Panc1 (cell line): ENCODE results near the gene YBX1. TPM values are rescaled to one million over a fixed set of nuclear protein-coding genes. Genes with fewer than 3 reads are reported as not detected.
"Not testable (repeated sequence)": the region's sequence is repeated elsewhere in the genome, so short reads cannot be mapped to it uniquely, and the experiment has no call there.

ENCODE experiments used
- ATAC-seq: fragments of 200-7000 bp; cut with Tn5 transposase; 2 replicates; pipeline ENCODE4 v1.9.1; 2020; ENCODE audit warnings: mild to moderate bottlenecking, moderate library complexity
- BruUV-seq: library from RNA; stranded (reverse); fragments of 400-500 nt; replicated peaks from 2 replicates; lab custom pipeline; 2021; lab: Mats Ljungman, UMichigan
- CTCF ChIA-PET: fragments of 300-600 bp; sonication (Branson Sonifier 250); formaldehyde crosslinking; loops from one replicate; lab custom pipeline; 2022; ENCODE audit warnings: antibody characterized with exemption; lab: Charles Lee
- POLR2A ChIA-PET: fragments of 300-600 bp; sonication (Branson Sonifier 250); formaldehyde crosslinking; loops from one replicate; lab custom pipeline; 2022; ENCODE audit warnings: antibody characterized with exemption; lab: Charles Lee
- DNase-seq: peaks from one replicate; pipeline ENCODE4 v3.0.0-alpha.2; 2010; ENCODE audit warnings: low read depth, low spot score
- H3K27ac ChIP-seq: 2 replicates; pipeline ENCODE4 v1.5.1; 2011; ENCODE audit warnings: mild to moderate bottlenecking, low read length, inconsistent platforms
- H3K27me3 ChIP-seq: fragments of 200-500 bp; sonication (Bioruptor generic); 2 replicates; pipeline ENCODE4 v1.6.0; 2014; ENCODE audit warnings: low read length, inconsistent platforms; ENCODE audit not compliant: control insufficient read depth, insufficient read depth
- H3K36me3 ChIP-seq: fragments of 200-500 bp; sonication (Bioruptor generic); 2 replicates; pipeline ENCODE4 v1.5.1; 2014; ENCODE audit warnings: inconsistent platforms, mild to moderate bottlenecking, low read length, moderate library complexity; ENCODE audit not compliant: control insufficient read depth, insufficient read depth
- H3K4me1 ChIP-seq: 2 replicates; pipeline ENCODE4 v1.5.1; 2011; ENCODE audit warnings: inconsistent platforms, mild to moderate bottlenecking, low read length, moderate library complexity; ENCODE audit not compliant: control insufficient read depth, insufficient read depth
- H3K4me3 ChIP-seq, 2 experiments: 2 replicates each; pipeline ENCODE4 v1.5.1; 2011 to 2012; ENCODE audit warnings: low read depth in 2 of 2, low read length in 2 of 2, mild to moderate bottlenecking in 2 of 2, inconsistent platforms in 1 of 2, moderate library complexity in 1 of 2
- H3K9me3 ChIP-seq: fragments of 200-500 bp; sonication (Bioruptor generic); 2 replicates; pipeline ENCODE4 v1.5.1; 2014; ENCODE audit warnings: low read depth, mild to moderate bottlenecking, inconsistent platforms, low read length, moderate library complexity; ENCODE audit not compliant: control insufficient read depth, insufficient read depth
- POLR2AphosphoS5 ChIP-seq: IDR thresholded peaks from 2 replicates; pipeline ENCODE4 v1.6.1; 2012; ENCODE audit warnings: mild to moderate bottlenecking, low read depth, low read length, moderate library complexity
- SIN3A ChIP-seq: IDR thresholded peaks from 2 replicates; pipeline ENCODE4 v1.6.1; 2012; ENCODE audit warnings: low read depth, mild to moderate bottlenecking, low read length, moderate library complexity, borderline replicate concordance; ENCODE audit not compliant: insufficient read depth
- TCF7L2 ChIP-seq: IDR thresholded peaks from 2 replicates; pipeline ENCODE4 v1.6.1; 2011; ENCODE audit warnings: mild to moderate bottlenecking, low read depth, low read length, inconsistent platforms
- in situ Hi-C: cut with HindIII; loops from 2 replicates; pipeline ENCODE4 v1.10.0; 2016; ENCODE audit warnings: low sequenced_read_pairs, low pct_unique_long_range_greater_than_20kb
- intact Hi-C: fragments of 100-400 bp; cut with micrococcal nuclease; formaldehyde crosslinking; loops from one replicate; pipeline ENCODE4 v1.10.0; 2022; ENCODE audit not compliant: unreplicated experiment
- total RNA-seq: library from RNA; stranded (reverse); gene quantifications from one replicate; pipeline ENCODE4 v1.2.1, GENCODE V29; 2021; ENCODE audit not compliant: unreplicated experiment
- TF ChIP-seq, protein P1 (sequence below), 2 experiments: IDR thresholded peaks; 2 replicates each; pipeline ENCODE4 v1.6.1; 2011 to 2012; ENCODE audit warnings: low read depth in 2 of 2, control low read depth in 1 of 2, low read length in 1 of 2, mild to moderate bottlenecking in 1 of 2, moderate library complexity in 1 of 2; ENCODE audit not compliant: insufficient read depth in 1 of 2
- TF ChIP-seq, protein P2 (sequence below): fragments of 450-650 bp; IDR thresholded peaks from 2 replicates; pipeline ENCODE4 v1.5.1; 2017; ENCODE audit warnings: mild to moderate bottlenecking

YBX1 gene
- total RNA-seq, 1 experiment from 2014 or later: 908 TPM

DNA sequence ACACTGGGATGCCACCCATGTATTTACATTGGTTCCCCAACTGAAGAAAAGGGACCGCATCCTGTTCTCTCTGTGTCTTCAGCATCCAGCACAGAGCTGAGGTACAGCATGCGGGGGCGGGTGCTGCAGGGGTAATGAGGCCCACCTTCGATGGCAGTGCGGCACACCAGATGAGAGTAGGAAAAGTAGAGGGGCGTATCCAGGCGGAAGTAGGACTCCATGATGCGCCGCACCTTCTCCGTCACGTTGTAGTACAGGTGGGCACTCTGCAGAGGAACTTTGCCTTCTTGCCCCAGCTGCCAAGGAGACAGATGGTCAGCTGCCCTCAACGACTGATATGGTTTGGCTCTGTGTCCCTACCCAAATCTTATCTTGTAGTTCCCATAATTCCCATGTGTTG is 67.8 kb downstream of the YBX1 start:
- intact Hi-C loops (no loop called here), in situ Hi-C loops (no loop called here)
- ChIA-PET POLR2A (no interaction called here), CTCF (no interaction called here)
- Histone ChIP-seq H3K27me3 (no peaks in the 10 kb centered on the region), H3K27ac (no peak overlapping the region), H3K4me1 (no peaks in the 10 kb centered on the region), H3K4me3 (no peak overlapping the region), H3K36me3 (peaks cover 13% of the 10 kb centered on the region), H3K9me3 (no peaks in the 10 kb centered on the region)
- DNase-seq (no peak), ATAC-seq (no peak)
- TF ChIP-seq, protein P1, sequence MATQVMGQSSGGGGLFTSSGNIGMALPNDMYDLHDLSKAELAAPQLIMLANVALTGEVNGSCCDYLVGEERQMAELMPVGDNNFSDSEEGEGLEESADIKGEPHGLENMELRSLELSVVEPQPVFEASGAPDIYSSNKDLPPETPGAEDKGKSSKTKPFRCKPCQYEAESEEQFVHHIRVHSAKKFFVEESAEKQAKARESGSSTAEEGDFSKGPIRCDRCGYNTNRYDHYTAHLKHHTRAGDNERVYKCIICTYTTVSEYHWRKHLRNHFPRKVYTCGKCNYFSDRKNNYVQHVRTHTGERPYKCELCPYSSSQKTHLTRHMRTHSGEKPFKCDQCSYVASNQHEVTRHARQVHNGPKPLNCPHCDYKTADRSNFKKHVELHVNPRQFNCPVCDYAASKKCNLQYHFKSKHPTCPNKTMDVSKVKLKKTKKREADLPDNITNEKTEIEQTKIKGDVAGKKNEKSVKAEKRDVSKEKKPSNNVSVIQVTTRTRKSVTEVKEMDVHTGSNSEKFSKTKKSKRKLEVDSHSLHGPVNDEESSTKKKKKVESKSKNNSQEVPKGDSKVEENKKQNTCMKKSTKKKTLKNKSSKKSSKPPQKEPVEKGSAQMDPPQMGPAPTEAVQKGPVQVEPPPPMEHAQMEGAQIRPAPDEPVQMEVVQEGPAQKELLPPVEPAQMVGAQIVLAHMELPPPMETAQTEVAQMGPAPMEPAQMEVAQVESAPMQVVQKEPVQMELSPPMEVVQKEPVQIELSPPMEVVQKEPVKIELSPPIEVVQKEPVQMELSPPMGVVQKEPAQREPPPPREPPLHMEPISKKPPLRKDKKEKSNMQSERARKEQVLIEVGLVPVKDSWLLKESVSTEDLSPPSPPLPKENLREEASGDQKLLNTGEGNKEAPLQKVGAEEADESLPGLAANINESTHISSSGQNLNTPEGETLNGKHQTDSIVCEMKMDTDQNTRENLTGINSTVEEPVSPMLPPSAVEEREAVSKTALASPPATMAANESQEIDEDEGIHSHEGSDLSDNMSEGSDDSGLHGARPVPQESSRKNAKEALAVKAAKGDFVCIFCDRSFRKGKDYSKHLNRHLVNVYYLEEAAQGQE (IDR thresholded peaks at IDR 0.05; ENCODE audit: insufficient read depth in 1 of 2, low read depth in 2 of 2, low read length in 1 of 2): no peak
- TF ChIP-seq, protein P2, sequence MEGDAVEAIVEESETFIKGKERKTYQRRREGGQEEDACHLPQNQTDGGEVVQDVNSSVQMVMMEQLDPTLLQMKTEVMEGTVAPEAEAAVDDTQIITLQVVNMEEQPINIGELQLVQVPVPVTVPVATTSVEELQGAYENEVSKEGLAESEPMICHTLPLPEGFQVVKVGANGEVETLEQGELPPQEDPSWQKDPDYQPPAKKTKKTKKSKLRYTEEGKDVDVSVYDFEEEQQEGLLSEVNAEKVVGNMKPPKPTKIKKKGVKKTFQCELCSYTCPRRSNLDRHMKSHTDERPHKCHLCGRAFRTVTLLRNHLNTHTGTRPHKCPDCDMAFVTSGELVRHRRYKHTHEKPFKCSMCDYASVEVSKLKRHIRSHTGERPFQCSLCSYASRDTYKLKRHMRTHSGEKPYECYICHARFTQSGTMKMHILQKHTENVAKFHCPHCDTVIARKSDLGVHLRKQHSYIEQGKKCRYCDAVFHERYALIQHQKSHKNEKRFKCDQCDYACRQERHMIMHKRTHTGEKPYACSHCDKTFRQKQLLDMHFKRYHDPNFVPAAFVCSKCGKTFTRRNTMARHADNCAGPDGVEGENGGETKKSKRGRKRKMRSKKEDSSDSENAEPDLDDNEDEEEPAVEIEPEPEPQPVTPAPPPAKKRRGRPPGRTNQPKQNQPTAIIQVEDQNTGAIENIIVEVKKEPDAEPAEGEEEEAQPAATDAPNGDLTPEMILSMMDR: no peak
- TF ChIP-seq SIN3A (no peak), TCF7L2 (no peak), POLR2AphosphoS5 (no peak)
- no TSS peak for BruUV-seq

DNA sequence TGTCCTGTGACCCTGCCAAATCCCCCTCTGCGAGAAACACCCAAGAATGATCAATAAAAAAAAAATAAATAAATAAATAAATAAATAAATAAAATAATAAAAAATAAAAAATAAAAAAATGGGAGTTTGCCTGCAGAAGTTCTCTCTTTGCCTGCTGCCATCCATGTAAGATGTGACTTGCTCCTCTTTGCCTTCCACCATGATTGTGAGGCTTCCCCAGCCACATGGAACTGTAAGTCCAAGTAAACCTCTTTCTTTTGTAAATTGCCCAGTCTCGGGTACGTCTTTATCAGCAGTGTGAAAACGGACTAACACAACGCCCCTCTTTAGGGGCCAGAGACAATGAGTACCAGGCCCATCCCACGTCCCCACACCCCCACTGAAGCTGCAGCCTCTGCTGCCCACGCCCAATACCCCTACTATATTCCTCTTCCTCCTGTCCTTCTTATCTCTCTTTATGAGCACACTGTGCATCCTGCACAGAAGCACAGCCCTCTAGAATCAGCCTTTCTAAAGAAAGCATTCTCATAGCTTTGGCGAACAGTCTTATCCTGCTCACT is 69.4 kb downstream of the YBX1 start:
- BruUV-seq, H3K4me3 ChIP-seq, in situ Hi-C loops, intact Hi-C loops, H3K27me3 ChIP-seq, ATAC-seq, H3K9me3 ChIP-seq, DNase-seq, H3K27ac ChIP-seq, H3K4me1 ChIP-seq: not testable (repeated sequence)
- ChIA-PET POLR2A (interaction anchor here (0.6 kb wide), 1 partner anchor 289 kb away, joined by 3 read pairs; the partner anchor contains the start of gene CCDC30), CTCF (interaction anchor here (1.1 kb wide), 1 partner anchor 15 kb away, joined by 3 read pairs; the partner anchor contains the start of gene P3H1)
- peaks cover 21% of the 10 kb centered on the region for H3K36me3 ChIP-seq

DNA sequence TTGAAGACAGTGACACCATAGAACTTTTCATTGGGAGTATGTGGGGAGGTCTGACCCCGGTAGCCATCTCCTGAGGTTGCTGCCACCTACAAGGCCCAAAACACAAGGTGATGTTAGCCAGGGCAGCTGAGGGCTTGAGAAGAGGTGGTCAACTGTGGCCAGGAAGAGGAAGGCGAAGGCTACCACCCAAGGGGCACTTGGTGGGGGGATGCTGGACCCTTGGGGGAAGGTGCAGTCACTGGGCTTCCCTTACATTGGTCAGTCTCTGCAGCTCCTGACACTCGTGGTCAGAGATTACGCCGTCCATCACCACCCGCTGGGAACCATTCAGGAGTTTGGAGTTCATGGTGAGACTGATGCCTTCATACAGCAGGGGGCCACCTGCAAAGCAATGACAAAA is 70.1 kb downstream of the YBX1 start:
- CTCF ChIA-PET: interaction anchor here (1.1 kb wide), 1 partner anchor 14 kb away, joined by 3 read pairs; the partner anchor contains the start of gene P3H1
- POLR2A ChIA-PET: interaction anchor here (0.6 kb wide), 1 partner anchor 289 kb away, joined by 3 read pairs; the partner anchor contains the start of gene CCDC30
- H3K4me1 ChIP-seq: no peaks in the 10 kb centered on the region
- peaks cover 24% of the 10 kb centered on the region for H3K36me3 ChIP-seq
- H3K27me3 ChIP-seq: no peaks in the 10 kb centered on the region
- TF ChIP-seq, protein P2: no peak
- no peak for TF ChIP-seq POLR2AphosphoS5
- TF ChIP-seq, protein P1 (IDR thresholded peaks at IDR 0.05; ENCODE audit: insufficient read depth in 1 of 2, low read depth in 2 of 2, low read length in 1 of 2): no peak
- no peak for TF ChIP-seq TCF7L2
- TF ChIP-seq SIN3A: no peak
- intact Hi-C loops (no loop called here), in situ Hi-C loops (no loop called here)
- ATAC-seq: no peak
- H3K4me3 ChIP-seq: no peak overlapping the region
- DNase-seq: no peak
- H3K27ac ChIP-seq: no peak overlapping the region
- no peaks in the 10 kb centered on the region for H3K9me3 ChIP-seq
- BruUV-seq: no TSS peak
